Measurements from ENCODE around the gene METTL3.

DNA sequence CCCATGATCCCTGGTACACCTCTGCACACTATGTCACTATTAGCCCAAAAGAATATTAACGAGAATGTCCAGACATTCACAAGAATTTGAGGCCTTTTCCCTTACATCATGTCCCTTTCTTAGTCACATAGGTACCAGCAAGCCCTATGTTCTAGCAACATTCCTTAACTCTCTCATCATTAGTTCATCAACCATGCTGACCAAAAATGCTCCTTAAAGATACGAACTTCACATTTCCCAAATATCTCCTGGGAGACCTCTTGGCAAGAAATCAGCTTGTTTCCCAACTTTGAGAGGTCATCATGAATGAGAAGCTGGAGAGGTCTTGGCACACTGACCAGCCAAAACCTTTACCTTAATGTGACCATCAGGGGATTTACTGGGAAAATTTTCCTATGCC is 10.4 kb upstream of the METTL3 start:
- TF ChIP-seq, protein P1, sequence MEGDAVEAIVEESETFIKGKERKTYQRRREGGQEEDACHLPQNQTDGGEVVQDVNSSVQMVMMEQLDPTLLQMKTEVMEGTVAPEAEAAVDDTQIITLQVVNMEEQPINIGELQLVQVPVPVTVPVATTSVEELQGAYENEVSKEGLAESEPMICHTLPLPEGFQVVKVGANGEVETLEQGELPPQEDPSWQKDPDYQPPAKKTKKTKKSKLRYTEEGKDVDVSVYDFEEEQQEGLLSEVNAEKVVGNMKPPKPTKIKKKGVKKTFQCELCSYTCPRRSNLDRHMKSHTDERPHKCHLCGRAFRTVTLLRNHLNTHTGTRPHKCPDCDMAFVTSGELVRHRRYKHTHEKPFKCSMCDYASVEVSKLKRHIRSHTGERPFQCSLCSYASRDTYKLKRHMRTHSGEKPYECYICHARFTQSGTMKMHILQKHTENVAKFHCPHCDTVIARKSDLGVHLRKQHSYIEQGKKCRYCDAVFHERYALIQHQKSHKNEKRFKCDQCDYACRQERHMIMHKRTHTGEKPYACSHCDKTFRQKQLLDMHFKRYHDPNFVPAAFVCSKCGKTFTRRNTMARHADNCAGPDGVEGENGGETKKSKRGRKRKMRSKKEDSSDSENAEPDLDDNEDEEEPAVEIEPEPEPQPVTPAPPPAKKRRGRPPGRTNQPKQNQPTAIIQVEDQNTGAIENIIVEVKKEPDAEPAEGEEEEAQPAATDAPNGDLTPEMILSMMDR (IDR thresholded peaks at IDR 0.05) = no peak
- TF ChIP-seq, protein P2, sequence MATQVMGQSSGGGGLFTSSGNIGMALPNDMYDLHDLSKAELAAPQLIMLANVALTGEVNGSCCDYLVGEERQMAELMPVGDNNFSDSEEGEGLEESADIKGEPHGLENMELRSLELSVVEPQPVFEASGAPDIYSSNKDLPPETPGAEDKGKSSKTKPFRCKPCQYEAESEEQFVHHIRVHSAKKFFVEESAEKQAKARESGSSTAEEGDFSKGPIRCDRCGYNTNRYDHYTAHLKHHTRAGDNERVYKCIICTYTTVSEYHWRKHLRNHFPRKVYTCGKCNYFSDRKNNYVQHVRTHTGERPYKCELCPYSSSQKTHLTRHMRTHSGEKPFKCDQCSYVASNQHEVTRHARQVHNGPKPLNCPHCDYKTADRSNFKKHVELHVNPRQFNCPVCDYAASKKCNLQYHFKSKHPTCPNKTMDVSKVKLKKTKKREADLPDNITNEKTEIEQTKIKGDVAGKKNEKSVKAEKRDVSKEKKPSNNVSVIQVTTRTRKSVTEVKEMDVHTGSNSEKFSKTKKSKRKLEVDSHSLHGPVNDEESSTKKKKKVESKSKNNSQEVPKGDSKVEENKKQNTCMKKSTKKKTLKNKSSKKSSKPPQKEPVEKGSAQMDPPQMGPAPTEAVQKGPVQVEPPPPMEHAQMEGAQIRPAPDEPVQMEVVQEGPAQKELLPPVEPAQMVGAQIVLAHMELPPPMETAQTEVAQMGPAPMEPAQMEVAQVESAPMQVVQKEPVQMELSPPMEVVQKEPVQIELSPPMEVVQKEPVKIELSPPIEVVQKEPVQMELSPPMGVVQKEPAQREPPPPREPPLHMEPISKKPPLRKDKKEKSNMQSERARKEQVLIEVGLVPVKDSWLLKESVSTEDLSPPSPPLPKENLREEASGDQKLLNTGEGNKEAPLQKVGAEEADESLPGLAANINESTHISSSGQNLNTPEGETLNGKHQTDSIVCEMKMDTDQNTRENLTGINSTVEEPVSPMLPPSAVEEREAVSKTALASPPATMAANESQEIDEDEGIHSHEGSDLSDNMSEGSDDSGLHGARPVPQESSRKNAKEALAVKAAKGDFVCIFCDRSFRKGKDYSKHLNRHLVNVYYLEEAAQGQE (IDR thresholded peaks at IDR 0.05; ENCODE audit: insufficient read depth in 1 of 2, low read depth in 2 of 2, low read length in 1 of 2) = no peak
- TF ChIP-seq SIN3A (IDR thresholded peaks at IDR 0.05; ENCODE audit: borderline replicate concordance, insufficient read depth, low read depth, low read length) (no peak), TCF7L2 (IDR thresholded peaks at IDR 0.05; ENCODE audit: low read depth, low read length) (no peak)
